Measurements from ENCODE around the gene NIPSNAP2. TPM values are rescaled to one million over a fixed set of nuclear protein-coding genes. Genes with fewer than 3 reads are reported as not detected.

NIPSNAP2 gene
- total RNA-seq, 1 donor from 2014 or later: 80.6 TPM

GRCh38 chr7:55992346-55992745 is 28.0 kb downstream of the NIPSNAP2 start:
- Mint-ChIP-seq H3K36me3 (peaks cover 28% of the 10 kb centered on the region), H3K9me3 (no peaks in the 10 kb centered on the region), H3K27me3 (ENCODE audit: insufficient read depth, low read depth) (peaks cover 2% of the 10 kb centered on the region), H3K4me1 (no peaks in the 10 kb centered on the region), H3K27ac (no peak overlapping the region), H3K4me3 (no peak overlapping the region)
- Histone ChIP-seq H3F3A (ENCODE audit: low read depth) (no peaks in the 10 kb centered on the region), H3K4me3 (no peak overlapping the region), H3K36me3 (no peaks in the 10 kb centered on the region), H4K20me1 (ENCODE audit: low read depth) (no peaks in the 10 kb centered on the region), H3K4me2 (no peak overlapping the region), H3K9ac (no peak overlapping the region), H3K4me1 (no peaks in the 10 kb centered on the region), H3K27me3 (no peaks in the 10 kb centered on the region), H3K79me2 (ENCODE audit: low read depth) (no peaks in the 10 kb centered on the region), H3K27ac (no peak overlapping the region), H2AFZ (replicated peaks) (no peak overlapping the region), H3K9me3 (ENCODE audit: low read depth) (no peaks in the 10 kb centered on the region)
- DNase-seq (ENCODE audit: low spot score): no peak
- TF ChIP-seq EZH2 (IDR thresholded peaks at IDR 0.05): no peak
- no peak for TF ChIP-seq CTCF (IDR thresholded peaks at IDR 0.05)
- no peak for TF ChIP-seq EZH2phosphoT487 (IDR thresholded peaks at IDR 0.05)

- H4K20me1 ChIP-seq (ENCODE audit: low read depth): no peaks in the 10 kb centered on the region
- H3K9me3 ChIP-seq (ENCODE audit: low read depth): no peaks in the 10 kb centered on the region
- H3K27ac ChIP-seq: no peak overlapping the region
- DNase-seq (ENCODE audit: low spot score): no peak
- Mint-ChIP-seq H3K4me1 (no peaks in the 10 kb centered on the region), H3K9me3 (no peaks in the 10 kb centered on the region), H3K36me3 (peaks cover 21% of the 10 kb centered on the region), H3K4me3 (no peak overlapping the region), H3K27me3 (ENCODE audit: insufficient read depth, low read depth) (peaks cover 2% of the 10 kb centered on the region), H3K27ac (no peak overlapping the region)
- TF ChIP-seq EZH2 (IDR thresholded peaks at IDR 0.05) (no peak), CTCF (IDR thresholded peaks at IDR 0.05) (no peak), EZH2phosphoT487 (IDR thresholded peaks at IDR 0.05) (no peak)
- no peak overlapping the region for H2AFZ ChIP-seq (replicated peaks)
- H3K27me3 ChIP-seq: no peaks in the 10 kb centered on the region
- H3K4me3 ChIP-seq: no peak overlapping the region
- H3K36me3 ChIP-seq: no peaks in the 10 kb centered on the region
- H3F3A ChIP-seq (ENCODE audit: low read depth): no peaks in the 10 kb centered on the region
- H3K4me2 ChIP-seq: no peak overlapping the region
- H3K79me2 ChIP-seq (ENCODE audit: low read depth): no peaks in the 10 kb centered on the region
- H3K9ac ChIP-seq: no peak overlapping the region
- no peaks in the 10 kb centered on the region for H3K4me1 ChIP-seq
Observed at GRCh38 chr7:55996856-55997500, 32.6 kb downstream of the NIPSNAP2 start.

GRCh38 chr7:56003749-56004148 is 39.4 kb downstream of the NIPSNAP2 start:
- Histone ChIP-seq H3K27me3 (no peaks in the 10 kb centered on the region), H3K27ac (no peak overlapping the region), H3K4me2 (no peak overlapping the region), H3K4me3 (no peak overlapping the region), H4K20me1 (ENCODE audit: low read depth) (no peaks in the 10 kb centered on the region), H3K79me2 (ENCODE audit: low read depth) (no peaks in the 10 kb centered on the region), H3K4me1 (no peaks in the 10 kb centered on the region), H3K9me3 (ENCODE audit: low read depth) (no peaks in the 10 kb centered on the region), H3F3A (ENCODE audit: low read depth) (no peaks in the 10 kb centered on the region), H3K36me3 (no peaks in the 10 kb centered on the region), H3K9ac (no peak overlapping the region), H2AFZ (replicated peaks) (no peak overlapping the region)
- Mint-ChIP-seq H3K9me3 (no peaks in the 10 kb centered on the region), H3K36me3 (peaks cover 5% of the 10 kb centered on the region), H3K4me1 (peaks cover 14% of the 10 kb centered on the region), H3K27me3 (ENCODE audit: insufficient read depth, low read depth) (no peaks in the 10 kb centered on the region), H3K27ac (no peak overlapping the region), H3K4me3 (no peak overlapping the region)
- TF ChIP-seq EZH2 (IDR thresholded peaks at IDR 0.05): no peak
- TF ChIP-seq CTCF (IDR thresholded peaks at IDR 0.05): no peak
- no peak for TF ChIP-seq EZH2phosphoT487 (IDR thresholded peaks at IDR 0.05)
- no peak for DNase-seq (ENCODE audit: low spot score)

All from neural progenitor cell (in vitro differentiated cells).